8988T (cell line): ENCODE data around the gene DDN.

Experiments
- DNase-seq: peaks from one replicate; pipeline ENCODE4 v3.0.0; 2011

DDN gene

GRCh38 chr12:48999371-49000131 lies at the start of gene DDN:
TSS of gene DDN (minus strand) at chr12:48999375. CDS start at chr12:48999287, 88 bp downstream.
- no peak for DNase-seq

DNA sequence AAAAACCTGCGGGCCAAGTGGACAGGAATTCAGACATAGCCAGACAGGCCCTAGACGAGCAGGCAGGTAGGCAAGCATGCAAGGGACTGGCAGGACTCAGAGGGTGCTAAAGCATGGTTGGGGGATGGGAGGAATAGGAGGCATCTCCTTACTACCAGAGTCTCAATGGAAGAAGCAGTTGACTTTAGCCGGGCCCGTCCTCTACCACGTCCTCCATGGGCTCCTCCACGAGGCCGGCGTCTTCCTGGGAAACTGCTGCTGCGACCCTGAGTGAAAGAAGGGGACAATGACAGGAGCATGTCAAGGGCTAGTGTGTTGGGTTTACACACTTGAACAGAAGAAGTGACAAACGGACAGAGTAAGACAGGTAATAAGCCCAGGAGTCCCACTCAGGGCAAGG lies 49.8 kb upstream of the DDN start:
- DNase-seq, result no peak

DNA sequence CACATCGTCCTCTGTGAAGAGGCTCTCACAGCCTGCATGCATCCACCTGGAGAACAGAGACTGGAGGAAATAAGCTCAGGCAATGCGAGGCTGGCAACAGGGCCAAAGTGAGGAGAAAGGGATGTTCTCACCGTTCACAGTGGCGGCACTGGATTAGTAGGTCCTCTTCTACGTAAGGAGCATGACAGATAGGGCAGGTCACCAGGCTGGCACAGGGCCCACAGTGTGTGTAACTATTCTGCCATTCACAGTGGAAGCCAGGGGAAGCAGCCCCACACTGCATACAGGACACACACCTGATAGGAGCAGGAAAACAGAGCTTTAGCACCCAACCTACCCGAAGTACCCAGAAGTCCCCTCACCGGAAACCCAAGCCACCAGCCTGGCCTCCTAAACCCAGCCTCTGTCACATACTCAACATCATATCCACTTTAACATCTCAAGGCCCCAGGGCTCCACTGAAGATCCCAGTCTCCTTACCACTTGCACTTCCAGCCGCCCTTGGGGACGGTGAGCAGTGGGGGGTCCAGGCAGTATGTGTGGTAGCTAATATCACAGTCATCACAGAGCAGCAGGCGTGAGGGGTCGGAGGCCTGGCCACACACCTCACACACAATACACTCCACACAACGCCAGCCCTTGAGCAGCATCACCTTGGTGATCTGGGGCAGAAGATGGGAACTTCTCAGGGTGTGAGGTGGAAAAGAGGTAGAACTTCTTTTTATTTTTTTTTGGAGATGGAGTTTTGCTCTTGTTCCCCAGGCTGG lies 47.1 kb upstream of the DDN start:
- DNase-seq, result no peak

DNA sequence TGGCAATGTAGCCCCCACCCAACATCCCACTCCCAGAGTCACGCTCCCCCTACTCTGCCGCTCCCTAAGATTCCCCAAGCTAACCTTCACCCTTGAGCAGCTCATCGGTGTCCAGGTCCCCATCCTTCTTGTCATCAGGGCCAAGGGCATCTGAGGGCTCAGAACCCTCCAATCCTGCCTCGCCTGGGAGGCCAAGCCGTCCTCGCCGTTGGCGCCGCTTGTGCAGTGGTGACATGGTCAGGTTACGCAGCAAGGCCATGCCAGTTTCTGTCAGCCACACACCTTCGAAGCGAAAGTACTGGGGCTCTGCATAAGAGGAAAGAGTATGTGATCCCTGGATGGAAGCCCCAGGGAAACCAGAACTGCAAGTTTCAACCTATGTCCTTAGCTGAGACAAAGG lies 45.5 kb upstream of the DDN start:
- no peak for DNase-seq

GRCh38 chr12:49043856-49044258 lies 44.7 kb upstream of the DDN start:
- peak; percentile 82 for DNase-seq

DNA sequence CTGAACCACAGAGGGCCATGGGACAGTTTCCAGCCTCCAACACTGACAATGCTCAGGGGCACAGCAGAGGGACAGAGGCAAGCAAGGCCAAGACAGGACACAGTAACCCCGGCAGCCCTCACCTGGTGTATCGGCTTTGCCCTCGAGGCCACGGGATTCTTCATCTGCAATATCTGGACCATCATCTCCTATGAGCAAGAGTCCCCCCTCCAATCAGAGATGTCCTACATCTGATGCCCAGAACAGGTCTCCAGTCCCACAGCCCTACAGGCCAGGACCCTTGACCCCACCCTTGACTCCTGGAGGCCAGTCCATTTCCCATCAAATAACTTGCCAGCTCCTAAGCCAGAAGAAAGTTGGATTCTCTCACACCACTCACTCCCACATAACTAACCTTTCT lies 44.1 kb upstream of the DDN start:
- DNase-seq, result no peak

- DNase-seq, result no peak
These were observed 42.8 kb upstream of the DDN start for GRCh38 chr12:49041881-49042484.

- DNase-seq, result no peak
These were observed 42.1 kb upstream of the DDN start for GRCh38 chr12:49041036-49041880.

- DNase-seq, result no peak
These were observed 41.2 kb upstream of the DDN start for GRCh38 chr12:49040364-49040855.

- no peak for DNase-seq
These were observed 40.5 kb upstream of the DDN start for GRCh38 chr12:49039421-49040363.

- no peak for DNase-seq
These were observed 39.2 kb upstream of the DDN start for GRCh38 chr12:49038291-49038955.

DNA sequence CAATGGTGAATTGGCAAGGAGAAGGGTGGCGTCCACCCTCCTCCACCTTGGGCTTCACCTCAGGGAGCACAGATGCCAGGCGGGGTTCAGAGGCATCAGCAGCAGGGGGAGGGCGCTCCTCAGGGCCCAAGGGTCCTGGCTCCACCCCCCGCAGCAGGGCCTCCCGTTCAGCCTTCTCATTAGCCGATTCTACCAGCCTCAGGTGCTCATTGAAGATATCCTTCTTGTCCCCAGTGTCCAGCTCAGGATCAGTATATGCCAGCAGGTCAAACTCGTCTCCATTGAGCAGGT lies 38.7 kb upstream of the DDN start:
- no peak for DNase-seq

DNA sequence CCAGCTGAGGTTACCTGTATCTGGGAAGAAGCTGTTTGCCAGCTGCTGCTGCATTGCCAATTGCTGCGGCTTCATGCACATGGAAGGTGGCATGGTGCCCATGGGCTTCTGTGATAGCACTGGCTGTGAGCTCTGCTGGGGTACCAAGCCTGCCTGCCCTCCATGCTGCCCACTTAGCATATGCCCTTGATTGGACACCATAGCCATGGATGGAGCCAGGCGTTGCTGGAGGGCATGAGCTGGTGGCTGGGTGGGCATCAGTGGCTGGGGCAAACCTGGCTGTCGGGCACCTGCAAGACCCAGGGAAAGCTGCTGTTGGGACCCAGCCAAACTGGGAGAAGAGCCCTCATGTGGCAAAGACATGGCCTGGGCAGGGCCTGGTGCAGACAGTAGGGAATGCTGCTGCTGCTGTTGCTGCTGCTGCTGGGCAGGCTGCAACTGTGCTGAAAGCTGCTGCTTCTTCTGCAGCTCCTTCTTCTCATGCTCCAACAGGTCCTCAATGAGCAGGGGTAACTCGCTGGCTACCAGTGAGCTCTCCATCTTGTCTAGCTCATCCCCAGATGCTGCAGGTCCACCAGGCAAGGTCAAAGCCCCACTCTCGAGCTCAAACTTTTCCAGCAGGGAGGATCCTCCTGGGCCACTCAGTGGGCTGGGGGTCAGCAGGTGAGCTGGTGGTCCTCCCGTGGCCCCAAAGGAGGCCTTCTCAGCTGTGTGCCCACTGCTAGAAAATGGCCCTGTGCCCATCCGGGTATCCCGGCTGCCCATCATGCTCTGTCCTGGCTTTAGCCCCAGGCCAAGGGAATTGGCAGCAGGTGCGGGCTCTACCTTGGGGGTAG lies 38.2 kb upstream of the DDN start:
- no peak for DNase-seq

DNA sequence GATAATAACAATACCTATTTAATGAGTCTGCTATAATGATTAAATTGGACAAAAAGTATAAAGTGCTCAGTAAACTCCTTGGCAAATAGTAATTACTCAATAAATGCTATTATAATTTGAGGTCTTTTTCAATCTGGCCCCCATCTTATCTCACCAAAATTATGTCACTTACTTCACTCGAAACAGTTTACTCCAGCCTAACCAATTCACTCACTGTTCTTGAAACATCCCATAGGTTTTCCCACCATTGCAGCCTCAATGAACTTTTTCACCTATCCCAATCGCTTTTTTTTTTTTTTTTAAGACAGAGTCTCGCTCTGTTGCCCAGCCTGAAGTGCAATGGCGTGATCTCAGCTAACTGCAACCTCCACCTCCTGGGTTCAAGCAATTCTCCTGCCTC lies 36.9 kb upstream of the DDN start:
- no peak for DNase-seq

- DNase-seq, result no peak
These were observed 35.1 kb upstream of the DDN start for GRCh38 chr12:49034286-49034622.

DNA sequence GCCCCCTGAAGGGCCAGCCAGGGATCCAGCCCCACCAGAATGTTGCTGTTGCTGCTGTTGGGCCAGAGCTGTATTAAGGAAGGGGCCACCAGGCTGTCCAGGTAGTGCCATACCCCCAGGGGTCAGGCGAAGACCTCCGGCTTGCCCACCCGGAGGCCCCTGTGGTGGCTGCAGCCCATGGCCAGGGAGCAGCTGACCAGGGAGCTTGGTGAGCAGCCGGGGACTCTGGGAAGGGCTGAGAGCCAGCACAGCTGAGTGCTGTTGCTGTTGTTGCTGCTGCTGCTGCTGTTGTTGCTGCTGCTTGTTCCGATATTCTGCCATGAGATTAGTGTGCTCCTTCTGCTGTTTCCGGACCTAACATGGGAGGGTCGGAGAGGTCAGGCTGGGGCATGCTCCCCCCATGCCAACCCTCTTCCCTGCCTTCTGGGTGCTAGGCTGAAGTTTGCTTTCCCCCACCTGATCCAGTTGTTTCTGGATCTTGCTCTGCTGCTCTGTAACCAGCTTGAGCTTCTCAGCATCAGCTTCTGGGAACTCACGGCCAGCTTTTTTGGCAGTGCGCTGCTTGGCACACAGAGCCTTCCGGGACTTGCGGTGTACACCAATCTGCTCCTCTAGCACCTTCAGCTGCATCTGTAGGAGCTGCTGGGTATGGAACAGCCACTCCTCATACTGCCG lies 34.6 kb upstream of the DDN start:
- DNase-seq, result no peak

- DNase-seq, result no peak
These were observed 33.7 kb upstream of the DDN start for GRCh38 chr12:49032679-49033447.

DNA sequence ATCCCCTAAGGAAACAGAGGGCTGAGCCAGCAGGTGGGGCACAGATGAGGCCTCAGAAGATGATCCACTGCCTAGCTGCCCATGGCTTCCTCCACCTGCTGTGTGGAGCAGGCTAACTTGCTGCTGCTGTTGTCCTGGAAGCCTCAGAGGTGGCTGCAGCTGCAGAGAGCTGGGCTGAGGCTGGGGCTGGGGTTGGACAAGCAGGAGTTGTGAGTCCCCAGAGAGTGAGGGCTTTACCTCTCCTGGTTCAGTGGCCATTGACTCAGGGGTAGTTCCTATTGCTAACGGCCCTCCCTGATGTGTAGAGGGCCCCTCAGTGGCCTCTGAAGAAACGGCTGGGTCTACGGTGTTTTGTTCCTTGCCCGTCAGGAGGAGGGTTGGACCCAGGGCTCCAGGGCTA lies 33.1 kb upstream of the DDN start:
- DNase-seq, result no peak

DNA sequence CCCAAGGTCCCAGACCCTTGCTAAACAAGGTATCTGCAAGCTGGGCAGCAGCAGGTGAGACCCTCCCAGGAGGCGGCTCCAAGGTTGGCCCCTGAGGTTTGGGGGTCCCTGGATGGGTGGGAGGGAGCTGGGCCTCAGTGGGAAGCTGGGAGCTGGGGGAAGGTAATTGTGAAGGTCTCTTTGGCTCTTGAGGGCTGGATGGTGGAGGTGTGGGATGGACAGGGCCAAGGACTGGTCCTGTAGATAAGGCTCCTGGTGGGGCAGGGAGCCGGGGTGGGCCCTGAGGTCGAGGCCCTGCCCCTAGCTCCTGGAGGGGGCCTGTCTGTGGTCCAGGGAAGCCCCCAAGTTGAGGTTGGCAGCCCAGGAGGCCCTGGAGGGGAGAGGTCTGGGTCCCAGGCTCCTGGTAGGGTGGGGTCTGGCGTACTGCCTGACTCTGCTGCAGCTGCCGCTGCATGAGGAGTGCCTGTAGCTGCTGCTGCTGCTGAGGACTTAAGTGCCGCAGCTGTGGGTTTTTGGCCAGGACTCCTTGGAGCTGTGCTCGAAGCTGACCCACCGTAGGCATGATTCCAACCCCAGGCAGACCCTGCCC lies 32.5 kb upstream of the DDN start:
- DNase-seq, result peak; percentile 5
